Measurements from ENCODE around the gene DNASE1L3.
"Not testable (repeated sequence)": the region's sequence is repeated elsewhere in the genome, so short reads cannot be mapped to it uniquely, and the experiment has no call there.

DNASE1L3 gene

GRCh38 chr3:58236527-58237237, 25.9 kb upstream of the DNASE1L3 start:
- DNase-seq (ENCODE audit: low spot score): no peak

DNA sequence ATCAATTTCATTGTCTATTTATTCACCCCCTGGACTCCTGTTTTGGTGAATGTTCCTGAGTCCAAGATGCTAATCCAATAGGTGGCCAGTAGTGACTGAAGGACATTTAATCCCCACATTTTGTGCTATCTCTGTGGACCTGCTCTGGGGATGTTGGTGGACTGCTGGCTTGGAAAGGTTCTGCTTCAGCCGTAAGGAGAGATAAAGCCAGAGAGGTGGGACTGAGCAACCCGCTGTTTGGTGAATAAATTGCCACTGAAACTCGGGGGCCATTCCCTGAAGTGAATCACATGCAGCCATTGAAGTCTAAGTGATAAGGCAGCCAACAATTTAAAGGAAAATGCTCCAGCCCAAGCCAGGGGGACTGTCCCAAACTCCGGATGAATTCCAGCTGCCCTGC, 25.2 kb upstream of the DNASE1L3 start:
- DNase-seq (ENCODE audit: low spot score): no peak

GRCh38 chr3:58234516-58234931, 23.8 kb upstream of the DNASE1L3 start:
- no peak for DNase-seq (ENCODE audit: low spot score)

DNA sequence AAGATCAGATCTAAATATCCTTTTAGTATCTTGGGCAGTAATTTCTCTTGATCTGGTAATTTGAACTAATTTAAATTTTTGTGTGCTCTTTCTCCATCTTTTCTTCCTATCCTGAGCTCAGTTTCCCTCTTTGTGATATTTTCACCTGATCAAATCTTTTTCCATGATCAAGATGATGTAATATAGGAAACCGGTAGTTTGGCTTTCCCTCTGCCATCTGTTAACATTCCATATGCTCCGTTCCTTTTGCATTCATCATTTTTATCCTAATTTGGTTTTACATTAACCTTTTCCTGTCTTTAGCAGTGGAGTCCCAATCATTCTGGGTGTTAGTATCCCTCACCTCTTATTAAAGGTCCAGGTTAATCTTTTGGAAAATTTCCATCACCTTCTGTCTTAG, 20.9 kb upstream of the DNASE1L3 start:
- DNase-seq (ENCODE audit: low spot score): no peak

- no peak for DNase-seq (ENCODE audit: low spot score)
Observed at GRCh38 chr3:58230876-58231552, 20.2 kb upstream of the DNASE1L3 start.

GRCh38 chr3:58227933-58228332, 17.2 kb upstream of the DNASE1L3 start:
- DNase-seq (ENCODE audit: low spot score): not testable (repeated sequence)

DNA sequence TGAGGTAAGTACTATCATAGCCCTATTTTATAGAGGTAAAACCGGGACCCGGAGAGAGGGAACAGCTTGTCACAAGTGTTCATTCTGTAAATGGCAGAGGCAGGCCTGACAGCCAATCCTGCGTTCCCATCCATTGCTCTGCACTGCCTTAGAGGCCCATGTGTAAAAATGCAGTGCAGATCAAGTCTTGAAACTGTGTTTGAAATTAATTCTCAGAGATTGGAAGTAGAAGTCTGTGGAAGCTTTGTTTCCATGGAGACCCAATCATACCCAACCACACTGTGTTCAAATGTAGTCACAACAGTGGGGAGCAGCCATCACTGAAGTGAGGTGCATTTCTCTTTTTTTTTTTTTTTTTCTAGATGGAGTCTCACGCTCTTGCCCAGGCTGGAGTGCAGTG, 13.1 kb upstream of the DNASE1L3 start:
- no peak for DNase-seq (ENCODE audit: low spot score)

GRCh38 chr3:58222161-58222724, 11.5 kb upstream of the DNASE1L3 start:
- no peak for DNase-seq (ENCODE audit: low spot score)

DNA sequence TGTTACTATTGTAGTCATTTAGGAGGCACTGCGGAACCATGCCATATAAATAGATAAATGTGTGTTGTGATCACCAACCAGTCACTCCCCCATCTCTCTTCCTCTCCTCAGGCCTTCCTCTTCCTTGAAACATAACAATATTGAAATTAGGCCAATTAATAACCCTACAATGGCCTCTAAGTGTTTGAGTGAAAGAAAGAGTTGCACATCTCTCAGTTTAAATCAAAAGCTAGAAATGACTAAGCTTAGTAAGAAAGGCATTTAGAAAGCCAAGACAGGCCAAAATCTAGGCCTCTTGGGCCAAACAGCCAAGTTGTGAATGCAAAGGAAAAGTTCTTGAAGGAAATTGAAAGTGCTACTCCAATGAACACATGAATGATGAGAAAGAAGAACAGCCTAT, 8.1 kb upstream of the DNASE1L3 start:
- DNase-seq (ENCODE audit: low spot score): no peak

- DNase-seq (ENCODE audit: low spot score): peak; percentile 69
Observed at GRCh38 chr3:58217209-58217811, 6.5 kb upstream of the DNASE1L3 start.

- DNase-seq (ENCODE audit: low spot score): no peak
Observed at GRCh38 chr3:58216496-58217195, 5.9 kb upstream of the DNASE1L3 start.

- DNase-seq (ENCODE audit: low spot score): no peak
Observed at GRCh38 chr3:58215317-58216025, 4.7 kb upstream of the DNASE1L3 start.

- no peak for DNase-seq (ENCODE audit: low spot score)
Observed at GRCh38 chr3:58214484-58215316, 3.9 kb upstream of the DNASE1L3 start.

GRCh38 chr3:58209933-58210332, 839 bp downstream of the DNASE1L3 start:
- DNase-seq (ENCODE audit: low spot score): no peak

- no peak for DNase-seq (ENCODE audit: low spot score)
Observed at GRCh38 chr3:58207954-58208353, 2.8 kb downstream of the DNASE1L3 start.

GRCh38 chr3:58206406-58207011, 4.3 kb downstream of the DNASE1L3 start:
- DNase-seq (ENCODE audit: low spot score): peak; percentile 61

DNA sequence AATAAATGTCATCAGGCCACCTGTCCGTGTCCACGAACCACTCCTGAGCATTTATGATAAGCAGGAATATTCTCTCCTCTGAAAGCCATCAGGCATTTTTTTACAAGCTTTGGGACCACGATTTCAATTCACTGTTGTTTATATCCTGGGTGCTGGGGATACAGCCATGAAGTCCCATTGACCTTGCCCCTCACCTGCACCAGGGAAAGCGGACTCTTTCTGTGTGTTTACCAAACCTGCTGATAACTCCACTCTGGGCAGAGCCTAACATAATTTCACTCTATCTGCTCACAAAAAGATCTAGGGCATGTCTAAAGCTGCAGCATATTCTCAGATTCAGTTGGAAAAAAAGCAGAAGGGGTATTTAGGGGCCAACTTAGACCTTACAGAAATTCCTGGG, 4.8 kb downstream of the DNASE1L3 start:
- DNase-seq (ENCODE audit: low spot score): no peak

DNA sequence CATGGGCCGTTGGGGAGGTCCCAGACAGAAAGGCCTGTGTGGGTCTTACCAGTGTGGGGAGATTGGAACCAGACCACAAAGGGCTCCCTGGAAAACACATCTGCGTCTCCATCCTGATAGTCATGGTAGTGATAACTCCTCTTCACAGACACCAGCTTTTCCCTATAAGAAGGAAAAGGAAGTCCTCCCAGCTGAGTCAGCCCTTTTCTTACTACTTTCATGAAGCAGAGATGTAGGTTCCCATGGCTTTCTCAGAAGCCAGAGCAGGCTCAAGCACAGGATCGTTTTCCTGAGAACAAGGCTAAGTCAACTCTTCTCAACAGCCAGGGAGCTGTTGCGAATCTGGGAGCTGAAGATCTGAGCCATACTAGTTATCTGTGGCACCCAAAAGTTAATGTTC, 6.1 kb downstream of the DNASE1L3 start:
- no peak for DNase-seq (ENCODE audit: low spot score)

GRCh38 chr3:58203541-58203940, 7.2 kb downstream of the DNASE1L3 start:
- DNase-seq (ENCODE audit: low spot score): no peak

- DNase-seq (ENCODE audit: low spot score): no peak
Observed at GRCh38 chr3:58202917-58203360, 7.8 kb downstream of the DNASE1L3 start.
